Measurements from ENCODE around the gene SYNE1.

- TF ChIP-seq ZNF687 (IDR thresholded peaks at IDR 0.05) (no peak), YBX1 (IDR thresholded peaks at IDR 0.05) (no peak), ZNF274 (IDR thresholded peaks at IDR 0.05; ENCODE audit: insufficient read depth, insufficient read length) (no peak), CTCF (IDR thresholded peaks at IDR 0.05 in 2 of 3, conservative IDR thresholded peaks at IDR 0.05 in 1 of 3; ENCODE audit: control insufficient read depth in 2 of 3, extremely low read depth in 1 of 3, insufficient read depth in 1 of 3, low read depth in 3 of 3, low read length in 3 of 3) (no peak), SMC3 (IDR thresholded peaks at IDR 0.05; ENCODE audit: borderline replicate concordance, low read length) (no peak), CREM (IDR thresholded peaks at IDR 0.05; ENCODE audit: low read depth) (no peak)
These were observed 475.7 kb downstream of the SYNE1 start for GRCh38 chr6:152161501-152161900.
